ENCODE data around the gene PRKCH. TPM values are rescaled to one million over a fixed set of nuclear protein-coding genes. Genes with fewer than 3 reads are reported as not detected.
A peak's percentile ranks its signal among the peaks of the same experiment; 100 is the strongest.

PRKCH gene
- total RNA-seq, 1 donor from 2014 or later = 19.1 TPM

DNA sequence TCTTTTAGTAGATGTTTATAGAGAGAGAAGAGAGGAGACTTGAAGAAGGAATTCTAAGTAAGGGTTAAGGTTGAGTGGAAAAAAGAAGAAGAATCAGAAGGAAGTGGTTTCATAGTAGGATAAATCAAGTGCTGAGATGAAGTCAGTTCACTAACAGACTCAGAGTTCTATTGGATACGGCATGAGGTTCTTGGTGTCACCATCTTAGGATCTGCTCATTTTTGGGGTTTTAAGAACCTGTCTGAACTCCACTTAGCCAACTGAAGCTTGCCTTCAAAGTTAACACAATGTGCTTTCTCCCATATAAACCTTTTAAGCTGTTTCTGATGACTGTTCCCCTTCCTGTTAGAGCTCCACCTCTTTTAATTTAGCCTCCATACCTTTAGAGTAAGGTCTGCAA, 152.6 kb downstream of the PRKCH start:
- no peak for DNase-seq (ENCODE audit: extremely low spot score, unreplicated experiment)
- TF ChIP-seq, protein P1, sequence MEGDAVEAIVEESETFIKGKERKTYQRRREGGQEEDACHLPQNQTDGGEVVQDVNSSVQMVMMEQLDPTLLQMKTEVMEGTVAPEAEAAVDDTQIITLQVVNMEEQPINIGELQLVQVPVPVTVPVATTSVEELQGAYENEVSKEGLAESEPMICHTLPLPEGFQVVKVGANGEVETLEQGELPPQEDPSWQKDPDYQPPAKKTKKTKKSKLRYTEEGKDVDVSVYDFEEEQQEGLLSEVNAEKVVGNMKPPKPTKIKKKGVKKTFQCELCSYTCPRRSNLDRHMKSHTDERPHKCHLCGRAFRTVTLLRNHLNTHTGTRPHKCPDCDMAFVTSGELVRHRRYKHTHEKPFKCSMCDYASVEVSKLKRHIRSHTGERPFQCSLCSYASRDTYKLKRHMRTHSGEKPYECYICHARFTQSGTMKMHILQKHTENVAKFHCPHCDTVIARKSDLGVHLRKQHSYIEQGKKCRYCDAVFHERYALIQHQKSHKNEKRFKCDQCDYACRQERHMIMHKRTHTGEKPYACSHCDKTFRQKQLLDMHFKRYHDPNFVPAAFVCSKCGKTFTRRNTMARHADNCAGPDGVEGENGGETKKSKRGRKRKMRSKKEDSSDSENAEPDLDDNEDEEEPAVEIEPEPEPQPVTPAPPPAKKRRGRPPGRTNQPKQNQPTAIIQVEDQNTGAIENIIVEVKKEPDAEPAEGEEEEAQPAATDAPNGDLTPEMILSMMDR (conservative IDR thresholded peaks at IDR 0.05) = no peak
- H3K36me3 Mint-ChIP-seq = no peaks in the 10 kb centered on the region
- no peaks in the 10 kb centered on the region for H3K27me3 Mint-ChIP-seq
- H3K27ac Mint-ChIP-seq = no peak overlapping the region
- H3K9me3 Mint-ChIP-seq = no peaks in the 10 kb centered on the region
- peaks cover 51% of the 10 kb centered on the region for H3K4me1 Mint-ChIP-seq (ENCODE audit: unreplicated experiment)
- no peak overlapping the region for H3K4me3 Mint-ChIP-seq

DNA sequence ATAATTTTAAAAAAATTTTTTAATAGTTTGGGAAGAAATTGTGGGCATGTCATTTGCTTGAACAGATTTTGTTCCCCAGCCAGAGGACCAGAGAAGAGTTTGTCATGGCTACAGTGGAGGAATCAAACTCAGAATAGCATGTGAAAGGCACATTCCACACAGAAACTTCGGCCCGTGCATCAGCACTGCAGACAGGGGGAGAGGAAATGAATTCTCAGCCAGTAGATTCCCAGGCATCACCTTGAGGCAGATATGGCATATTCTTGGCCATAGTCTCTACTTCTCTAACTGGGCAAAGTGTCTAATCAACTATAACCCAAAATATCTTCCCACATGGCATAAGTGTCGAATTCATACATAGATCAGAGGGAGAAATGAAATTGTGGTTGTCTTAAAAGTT, 153.3 kb downstream of the PRKCH start:
- no peaks in the 10 kb centered on the region for H3K27me3 Mint-ChIP-seq
- peaks cover 53% of the 10 kb centered on the region for H3K4me1 Mint-ChIP-seq (ENCODE audit: unreplicated experiment)
- no peaks in the 10 kb centered on the region for H3K36me3 Mint-ChIP-seq
- TF ChIP-seq, protein P1 (conservative IDR thresholded peaks at IDR 0.05) = no peak
- H3K9me3 Mint-ChIP-seq = no peaks in the 10 kb centered on the region
- no peak for DNase-seq (ENCODE audit: extremely low spot score, unreplicated experiment)
- no peak overlapping the region for H3K27ac Mint-ChIP-seq
- H3K4me3 Mint-ChIP-seq = no peak overlapping the region

DNA sequence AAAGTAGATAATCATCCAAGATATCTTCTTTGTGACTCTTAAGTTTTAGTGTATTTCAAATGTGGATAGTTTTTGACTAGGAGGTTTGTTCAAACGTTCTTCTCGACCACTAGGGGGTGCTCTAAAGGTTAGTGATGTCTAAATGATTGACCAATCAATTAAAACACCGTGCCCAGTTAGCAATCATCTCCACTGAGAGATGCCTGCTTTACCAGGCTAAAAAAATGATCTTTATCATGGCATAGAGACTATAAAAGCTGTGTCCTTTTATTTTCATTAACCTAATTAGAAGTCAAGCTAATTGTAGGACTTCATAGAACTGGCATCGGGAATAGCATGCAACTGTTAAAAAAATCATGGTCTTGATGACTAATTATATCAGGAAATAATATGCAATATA, 153.9 kb downstream of the PRKCH start:
- H3K4me1 Mint-ChIP-seq (ENCODE audit: unreplicated experiment) = peaks cover 47% of the 10 kb centered on the region
- DNase-seq (ENCODE audit: extremely low spot score, unreplicated experiment) = no peak
- no peaks in the 10 kb centered on the region for H3K36me3 Mint-ChIP-seq
- TF ChIP-seq, protein P1 (conservative IDR thresholded peaks at IDR 0.05) = peak; percentile 88
- H3K27me3 Mint-ChIP-seq = no peaks in the 10 kb centered on the region
- H3K4me3 Mint-ChIP-seq = no peak overlapping the region
- H3K9me3 Mint-ChIP-seq = no peaks in the 10 kb centered on the region
- H3K27ac Mint-ChIP-seq = no peak overlapping the region

DNA sequence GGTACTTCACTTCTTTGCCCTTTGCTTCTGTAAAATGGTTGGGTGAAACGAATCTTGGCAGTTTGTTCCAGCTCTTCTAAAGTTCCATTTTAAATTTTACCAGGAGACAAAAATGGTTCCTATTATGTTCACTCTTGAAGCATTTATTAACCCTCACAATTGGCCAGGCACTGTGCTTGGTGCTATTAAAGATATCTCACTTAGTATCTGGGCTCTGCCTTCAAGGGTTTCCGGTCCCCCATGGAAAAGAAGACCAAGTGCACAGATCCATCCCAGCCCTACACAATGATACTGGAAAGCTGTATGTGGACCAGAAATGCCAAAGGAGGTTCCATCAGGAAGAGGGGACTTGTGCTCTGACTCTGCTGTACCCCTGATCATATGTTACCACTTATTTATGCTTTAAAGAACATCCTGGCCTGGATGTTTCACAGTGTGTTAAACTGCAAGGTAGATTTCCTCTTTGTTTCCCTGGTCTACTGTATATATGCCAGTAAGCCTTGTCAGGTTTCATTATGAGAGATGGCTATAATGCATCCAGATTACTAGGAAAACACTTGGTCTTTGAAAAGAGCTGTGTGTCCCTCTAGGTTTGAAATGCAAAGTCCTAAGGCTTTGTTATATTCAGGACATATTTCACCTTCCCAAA, 154.8 kb downstream of the PRKCH start:
- no peaks in the 10 kb centered on the region for H3K9me3 Mint-ChIP-seq
- no peak for DNase-seq (ENCODE audit: extremely low spot score, unreplicated experiment)
- H3K27ac Mint-ChIP-seq = peak overlapping the region; percentile 30
- TF ChIP-seq, protein P1 (conservative IDR thresholded peaks at IDR 0.05) = no peak
- H3K27me3 Mint-ChIP-seq = no peaks in the 10 kb centered on the region
- peaks cover 42% of the 10 kb centered on the region for H3K4me1 Mint-ChIP-seq (ENCODE audit: unreplicated experiment)
- H3K36me3 Mint-ChIP-seq = no peaks in the 10 kb centered on the region
- no peak overlapping the region for H3K4me3 Mint-ChIP-seq

DNA sequence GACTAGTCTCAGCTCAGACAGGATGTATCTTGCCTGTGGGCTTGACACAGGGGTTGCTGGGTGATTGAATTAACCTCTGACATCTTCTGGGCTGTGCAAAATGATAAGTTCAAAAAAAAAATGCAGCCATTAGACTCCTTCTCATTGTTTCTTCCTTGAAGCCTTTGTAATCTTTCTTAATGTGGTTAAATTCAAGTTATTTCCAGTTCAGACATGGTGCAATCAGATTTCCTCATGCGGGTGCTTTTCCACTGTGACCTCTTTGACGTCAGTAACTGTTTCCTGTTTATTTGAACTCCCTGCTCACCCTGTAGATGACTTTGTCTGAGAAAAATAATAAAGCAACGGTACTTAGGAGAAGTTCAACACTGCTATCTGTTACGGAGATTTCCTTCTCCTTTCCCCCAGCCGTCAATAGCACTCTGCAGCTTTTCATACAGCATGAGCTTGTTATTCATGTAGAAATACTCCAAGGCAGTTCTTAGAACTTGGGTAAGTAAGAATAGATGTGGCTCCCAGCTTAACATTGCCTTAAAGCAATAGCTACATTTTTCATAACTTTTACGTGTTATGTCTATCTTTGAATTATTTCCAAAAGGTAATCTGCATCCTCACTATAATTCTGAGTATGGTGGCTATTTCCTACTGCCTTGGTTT, 155.5 kb downstream of the PRKCH start:
- TF ChIP-seq, protein P1 (conservative IDR thresholded peaks at IDR 0.05) = no peak
- no peaks in the 10 kb centered on the region for H3K27me3 Mint-ChIP-seq
- peaks cover 36% of the 10 kb centered on the region for H3K4me1 Mint-ChIP-seq (ENCODE audit: unreplicated experiment)
- peak overlapping the region; percentile 28 for H3K27ac Mint-ChIP-seq
- peak overlapping the region; percentile 1 for H3K4me3 Mint-ChIP-seq
- no peaks in the 10 kb centered on the region for H3K9me3 Mint-ChIP-seq
- H3K36me3 Mint-ChIP-seq = no peaks in the 10 kb centered on the region
- no peak for DNase-seq (ENCODE audit: extremely low spot score, unreplicated experiment)

Data from type B pancreatic cell (in vitro differentiated cells).